NCI-H1105 (cell line): Measurements from ENCODE around the gene OR10V1.
A peak's percentile ranks its signal among the peaks of the same experiment; 100 is the strongest.

Experiments used
- DNase-seq: peaks from one replicate; lab custom pipeline; 2025; lab: John Stamatoyannopoulos, UW

Gene OR10V1

GRCh38 chr11:59668950-59669610, 44.6 kb downstream of the OR10V1 start, which contains the start of gene PATL1:
Gene PATL1, minus strand, starts transcription at chr11:59669037. Its CDS starts 142 bp downstream, at chr11:59668895.
- peak; percentile 98 for DNase-seq

DNA sequence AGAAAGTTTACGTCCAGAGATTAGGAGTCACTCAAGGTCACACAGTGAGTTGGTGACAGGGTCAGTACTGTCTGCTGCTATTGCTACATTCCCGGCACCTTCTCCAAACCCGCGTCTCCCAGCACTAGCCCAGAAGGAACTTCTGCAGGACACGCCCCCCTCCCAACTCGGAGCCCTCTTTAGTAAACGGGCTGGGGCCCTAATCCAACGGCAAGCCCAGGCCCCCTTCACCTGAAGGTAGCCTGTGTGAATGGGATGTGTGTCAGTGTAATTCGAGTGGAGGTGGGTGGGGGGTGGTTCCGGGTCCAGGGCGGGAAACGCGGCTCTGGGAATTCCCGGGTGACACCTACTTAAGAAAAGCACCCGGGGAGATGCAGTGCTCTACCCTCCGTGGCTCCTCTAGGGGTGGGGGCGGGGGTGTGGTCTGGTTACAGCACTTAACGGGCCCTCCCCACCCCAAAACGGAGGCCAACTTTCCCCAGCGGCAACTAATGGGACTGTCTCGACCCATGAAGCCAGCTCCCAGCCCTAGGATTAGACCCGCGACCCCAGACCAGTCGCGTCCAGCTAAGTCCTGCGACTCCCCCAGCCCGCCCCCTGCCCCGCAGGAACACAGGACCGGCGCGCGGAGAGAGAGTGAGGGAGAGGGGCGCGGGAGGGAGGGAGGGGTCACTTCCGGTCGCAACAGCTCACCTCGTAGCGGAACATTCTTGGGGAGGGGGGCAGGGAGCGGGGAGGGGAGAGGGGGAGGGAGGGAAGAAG, 45.3 kb downstream of the OR10V1 start:
- DNase-seq, result no peak

- no peak for DNase-seq
Observed at GRCh38 chr11:59667812-59668187, 45.8 kb downstream of the OR10V1 start.

GRCh38 chr11:59666969-59667368, 46.7 kb downstream of the OR10V1 start:
- no peak for DNase-seq
